Measurements from ENCODE around the gene DGKQ. TPM values are rescaled to one million over a fixed set of nuclear protein-coding genes. Genes with fewer than 3 reads are reported as not detected.

DGKQ gene
- total and polyA plus RNA-seq, 2 of the 8 experiments (the other 6 are each of a cell fraction or from before 2014, with no cell fraction given), result 7.3 to 9.7 TPM

GRCh38 chr4:962231-963208 is 10.8 kb downstream of the DGKQ start:
- peaks cover 0 to 9% of the 10 kb centered on the region in 2 experiments for H4K20me1 ChIP-seq (replicated peaks in 1 of 2; ENCODE audit: control insufficient read depth in 1 of 2, insufficient read depth in 2 of 2, low read length in 2 of 2)
- H3K79me1 ChIP-seq (ENCODE audit: low read depth, low read length), result no peaks in the 10 kb centered on the region
- H4K5ac ChIP-seq (ENCODE audit: insufficient read length, low read depth, low read length), result no peak overlapping the region
- CTCF ChIA-PET (ENCODE audit: partially characterized antibody), result interaction anchor here (0.6 to 1.7 kb wide), 7 partner anchors 17 to 71 kb away, joined by 3 to 4 read pairs (median 3); partner anchors contain the start of genes IDUA and SLC26A1
- H3K4ac ChIP-seq (replicated peaks; ENCODE audit: insufficient read length, low read depth, low read length), result no peak overlapping the region
- H4K91ac ChIP-seq (replicated peaks; ENCODE audit: insufficient read length, low read length), result no peak overlapping the region
- no peaks in the 10 kb centered on the region for H3K79me2 ChIP-seq (ENCODE audit: control insufficient read depth in 1 of 2, insufficient read depth in 2 of 2, low read length in 2 of 2)
- WGBS, 2 experiments (ENCODE audit: extremely low coverage in 1 of 2, insufficient coverage in 1 of 2, insufficient read length in 1 of 2, insufficient replicate concordance in 2 of 2, low coverage in 1 of 2, low lambda C conversion rate in 2 of 2, missing lambda C conversion rate in 1 of 2), result 91% methylated on average over 47 of the region's 54 CpGs; no CpG with 5 or more reads in 1 of the 2 experiments
- no peak overlapping the region for H2BK20ac ChIP-seq (ENCODE audit: low read length)
- FAIRE-seq, result no peak
- no peak overlapping the region for H3K4me3 ChIP-seq (ENCODE audit: extremely low read depth in 1 of 4, insufficient read depth in 2 of 4, low read depth in 3 of 4, low read length in 4 of 4)
- peaks cover 1 to 4% (median 3%) of the 10 kb centered on the region in 4 experiments; a peak in 5 of 7 replicates for H3K27me3 ChIP-seq (replicated peaks in 1 of 4; ENCODE audit: control insufficient read depth in 3 of 4, extremely low read depth in 1 of 4, insufficient read depth in 3 of 4, low read length in 3 of 4)
- H3K23me2 ChIP-seq (ENCODE audit: low read depth, low read length), result peaks cover 2% of the 10 kb centered on the region; the same call in 1 of the 2 replicates
- H3K4me1 ChIP-seq (replicated peaks in 1 of 4; ENCODE audit: control insufficient read depth in 3 of 4, insufficient read depth in 4 of 4, low read length in 3 of 4), result no peaks in the 10 kb centered on the region; a peak in 2 of 7 replicates
- H2AFZ ChIP-seq (ENCODE audit: low read length), result no peak overlapping the region
- H3K9me3 ChIP-seq (ENCODE audit: insufficient read depth in 2 of 2, low read depth in 1 of 2, low read length in 1 of 2), result no peaks in the 10 kb centered on the region
- no peak overlapping the region for H2AK5ac ChIP-seq (ENCODE audit: low read depth, low read length)
- H3K36me3 ChIP-seq (ENCODE audit: control insufficient read depth in 2 of 4, insufficient read depth in 4 of 4, low read length in 3 of 4), result no peaks in the 10 kb centered on the region
- no peak for DNase-seq (ENCODE audit: low read depth in 1 of 2, low spot score in 2 of 2)
- POLR2A ChIA-PET (ENCODE audit: partially characterized antibody), result interaction anchor here (1.0 to 1.4 kb wide), 2 partner anchors 13 to 29 kb away, joined by 3 to 4 read pairs; no protein-coding TSS in a partner anchor
- H2BK120ac ChIP-seq (replicated peaks; ENCODE audit: low read depth, low read length), result no peak overlapping the region
- TF ChIP-seq CTCF (IDR thresholded peaks at IDR 0.05; ENCODE audit: control extremely low read depth in 1 of 3, insufficient read depth in 1 of 3, low read depth in 1 of 3, low read length in 3 of 3) (peak in 2 of 3 experiments; percentile 10 to 37; a peak in 1 of 4 replicates), KDM1A (IDR thresholded peaks at IDR 0.05; ENCODE audit: borderline replicate concordance, low read length) (no peak), RAD21 (IDR thresholded peaks at IDR 0.05 in 1 of 2, conservative IDR thresholded peaks at IDR 0.05 in 1 of 2; ENCODE audit: low read depth in 2 of 2, low read length in 2 of 2) (peak in 1 of 2 experiments; percentile 17; a peak in 2 of 4 replicates)
- H3K18ac ChIP-seq (ENCODE audit: extremely low read depth, low read length), result no peak overlapping the region
- no peak overlapping the region for H3K14ac ChIP-seq (ENCODE audit: insufficient read length)
- H3K27ac ChIP-seq (ENCODE audit: low read depth, low read length), result no peak overlapping the region
- no peak overlapping the region for H3K4me2 ChIP-seq (ENCODE audit: insufficient read depth in 1 of 2, low read depth in 2 of 2, low read length in 2 of 2)
- no peak overlapping the region for H2BK5ac ChIP-seq (ENCODE audit: low read depth, low read length)
- H2BK12ac ChIP-seq (ENCODE audit: low read depth, low read length), result no peak overlapping the region
- H3K23ac ChIP-seq (ENCODE audit: insufficient read length), result no peak overlapping the region
- H3K9ac ChIP-seq (replicated peaks in 1 of 4; ENCODE audit: extremely low read depth in 1 of 4, low read depth in 3 of 4, low read length in 3 of 4), result no peak overlapping the region
- no peak overlapping the region; the same call in 1 of the 2 replicates for H4K8ac ChIP-seq (ENCODE audit: extremely low read depth, insufficient read depth, low read length)
- no peak overlapping the region for H3K56ac ChIP-seq (replicated peaks; ENCODE audit: insufficient read length, low read depth, low read length)
- H2BK15ac ChIP-seq (ENCODE audit: low read length), result no peak overlapping the region

Measured in H1 (cell line).